Hippocampal formation (tissue), 2 donors: ENCODE results near the gene SLC2A14.
"Not testable (repeated sequence)": the region's sequence is repeated elsewhere in the genome, so short reads cannot be mapped to it uniquely, and the experiment has no call there.

Source experiments
- DNase-seq, 2 donors: peaks; one replicate each; lab custom pipeline; 2025; lab: John Stamatoyannopoulos, UW

SLC2A14 gene

DNA sequence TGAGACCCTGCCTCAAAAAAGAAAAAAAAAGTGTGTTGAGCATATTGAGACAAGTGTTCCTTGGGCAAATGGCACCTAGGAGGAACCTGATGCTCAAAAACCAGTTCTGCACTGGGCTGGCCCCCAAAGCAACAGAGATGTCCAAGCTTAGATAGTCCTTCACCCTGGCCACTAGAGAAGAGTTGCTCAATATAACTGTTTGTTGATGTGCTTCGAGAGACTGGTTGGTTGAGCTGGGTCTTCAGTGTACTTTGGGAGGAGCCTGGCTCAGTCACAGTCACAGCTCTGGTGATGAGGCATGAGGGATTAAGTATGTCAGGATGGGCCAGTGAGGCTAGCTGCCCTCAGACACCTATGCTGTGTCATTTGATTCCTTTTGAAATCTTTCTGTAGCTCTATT, 38.0 kb downstream of the SLC2A14 start:
- DNase-seq, result no peak

DNA sequence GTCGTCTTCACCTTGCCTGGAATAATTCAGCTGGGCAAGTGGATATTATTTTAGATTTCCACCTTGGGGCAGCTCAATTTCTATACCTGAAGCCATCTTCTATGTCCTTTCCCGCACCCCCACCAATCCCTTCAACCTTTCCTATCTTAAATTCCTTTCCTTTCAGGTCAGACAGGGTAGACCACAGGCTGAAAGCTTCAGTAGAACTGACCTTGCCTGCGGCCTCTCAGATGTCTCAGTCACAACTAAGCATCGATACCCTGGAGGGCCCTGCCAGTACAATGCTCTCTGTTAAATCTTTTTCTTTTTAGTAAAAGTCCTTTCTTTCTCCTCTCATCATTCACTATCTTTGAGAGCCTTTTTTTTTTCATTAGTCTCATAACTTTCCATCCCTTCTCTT, 38.9 kb downstream of the SLC2A14 start:
- no peak for DNase-seq

DNA sequence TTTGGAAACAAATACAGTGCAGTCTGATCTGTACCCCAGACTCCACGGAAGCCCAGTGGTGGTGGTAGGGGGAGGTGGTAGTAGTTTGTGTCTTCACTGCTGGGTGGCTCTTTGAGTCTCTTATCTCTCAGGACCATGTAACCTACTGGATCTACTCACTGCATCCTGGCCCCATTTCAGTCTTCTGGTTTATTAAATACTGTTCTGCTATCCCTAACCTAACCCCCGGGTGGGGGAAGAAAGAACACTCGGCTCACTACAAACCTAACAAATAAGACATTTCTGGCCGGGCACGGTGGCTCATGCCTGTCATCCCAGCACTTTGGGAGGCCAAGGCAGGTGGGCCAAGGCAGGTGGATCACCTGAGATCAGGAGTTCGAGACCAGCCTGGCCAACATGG, 39.5 kb downstream of the SLC2A14 start:
- not testable (repeated sequence) for DNase-seq

DNA sequence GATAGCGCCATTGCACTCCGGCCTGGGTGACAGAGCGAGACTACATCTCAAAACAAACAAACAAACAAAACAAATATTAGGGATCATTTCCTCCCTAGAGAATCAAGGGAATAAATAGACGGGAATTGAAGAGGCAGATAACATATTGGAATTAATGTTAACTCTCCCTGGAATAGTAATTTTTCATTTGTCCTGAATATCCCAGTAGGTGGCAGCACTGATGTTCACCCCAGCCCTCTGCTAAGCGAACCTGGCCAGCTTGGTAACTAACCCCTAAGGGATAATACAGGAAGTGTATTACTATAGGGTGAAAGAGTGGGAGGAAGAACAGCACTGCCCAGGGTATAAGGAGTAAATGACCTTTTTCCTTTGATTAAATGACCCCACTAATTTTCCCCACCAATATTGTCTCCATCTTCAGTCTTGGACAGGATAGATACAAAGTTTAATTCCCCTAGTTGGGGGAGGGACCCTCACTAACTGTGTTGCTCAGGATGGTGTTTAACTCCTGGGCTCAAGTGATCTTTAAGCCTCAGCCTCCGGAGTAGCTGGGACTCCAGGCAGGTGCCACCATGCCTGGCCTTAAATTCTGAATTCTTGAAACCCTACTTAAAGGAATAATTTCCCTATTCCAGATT, 40.5 kb downstream of the SLC2A14 start:
- peak in 1 of 2 donors; percentile 15 for DNase-seq

DNA sequence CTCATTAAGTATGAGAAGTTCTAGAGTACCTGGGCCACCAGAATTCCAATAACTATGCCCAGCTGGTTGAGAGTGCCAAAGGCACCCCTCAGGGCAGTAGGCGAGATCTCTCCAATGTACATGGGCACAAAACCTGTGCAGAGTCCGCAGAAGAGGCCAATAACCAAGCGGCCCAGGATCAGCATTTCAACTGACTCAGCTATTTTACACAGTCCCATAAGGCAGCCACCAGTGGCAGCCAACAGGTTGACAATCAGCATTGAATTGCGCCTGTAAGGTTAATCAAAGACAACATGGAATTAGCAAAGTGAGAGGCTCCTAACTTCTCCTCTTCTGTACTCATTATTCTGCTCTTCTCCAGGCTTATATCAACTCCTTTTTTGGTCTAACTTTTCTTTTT, 43.0 kb downstream of the SLC2A14 start:
- not testable (repeated sequence) for DNase-seq

DNA sequence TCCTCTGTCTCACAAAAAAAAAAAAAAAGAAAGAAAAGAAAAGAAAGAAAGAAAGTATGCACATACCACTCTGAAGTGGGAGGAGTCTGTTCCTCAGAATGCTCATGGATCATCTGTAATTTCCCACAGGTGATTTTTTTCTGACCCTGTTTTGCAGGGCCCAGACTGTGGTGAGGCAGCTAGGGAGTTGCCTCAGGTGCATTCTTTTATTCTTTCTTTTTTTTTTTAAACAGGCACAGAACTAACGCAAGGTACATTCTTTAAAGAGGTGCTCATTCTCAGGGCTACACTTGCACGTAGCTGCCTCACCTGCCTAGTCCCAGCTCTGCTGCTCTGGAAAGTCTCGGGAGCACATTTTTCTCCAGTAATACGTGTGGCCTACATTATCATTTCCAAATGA, 47.0 kb downstream of the SLC2A14 start:
- DNase-seq, result not testable (repeated sequence)

DNA sequence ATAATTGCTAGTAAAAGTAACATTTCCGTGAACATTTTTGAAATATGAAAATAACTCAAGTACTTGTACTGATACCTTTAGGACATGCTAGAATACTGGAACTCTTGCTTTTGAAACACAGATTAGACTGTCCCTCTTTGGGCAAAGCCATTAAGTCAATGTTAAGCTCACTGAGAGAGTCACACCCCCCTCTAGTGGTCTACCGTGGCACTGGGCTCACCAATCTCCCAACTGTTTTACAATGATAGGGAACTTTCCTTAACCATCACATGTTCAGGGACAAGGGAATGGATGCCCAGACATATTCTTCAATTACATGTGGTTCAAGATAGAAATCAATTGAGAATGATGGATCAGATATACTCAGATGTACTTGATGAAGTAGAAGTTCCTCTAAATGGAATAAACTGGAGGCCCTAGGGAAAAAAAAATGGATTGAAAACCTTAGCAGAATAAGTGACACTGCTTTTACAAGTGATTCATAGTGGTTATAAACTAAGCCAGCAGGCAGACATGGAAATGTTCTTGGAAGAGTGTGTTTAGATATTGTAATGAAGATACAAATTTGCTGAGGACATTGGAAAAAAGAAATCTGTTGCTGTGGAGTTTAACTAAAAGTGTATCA, 65.7 kb downstream of the SLC2A14 start:
- DNase-seq, result peak; percentile 14 to 23

DNA sequence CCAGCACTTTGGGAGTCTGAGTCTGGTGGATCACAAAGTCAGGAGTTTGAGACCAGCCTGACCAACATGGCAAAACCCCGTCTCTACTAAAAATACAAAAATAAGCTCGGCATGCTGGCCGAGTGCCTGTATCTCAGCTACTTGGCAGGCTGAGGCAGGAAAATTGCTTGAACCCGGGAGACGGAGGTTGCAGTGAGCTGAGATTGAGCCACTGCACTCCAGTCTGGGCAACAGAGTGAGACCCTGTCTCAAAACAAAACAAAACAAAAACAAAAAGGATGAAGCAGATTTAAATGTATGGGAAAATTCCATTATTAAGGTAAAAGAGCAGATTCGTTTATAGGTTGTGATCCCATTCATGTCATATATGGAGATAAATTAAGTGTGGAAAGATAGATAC, 66.4 kb downstream of the SLC2A14 start:
- not testable (repeated sequence) for DNase-seq

DNA sequence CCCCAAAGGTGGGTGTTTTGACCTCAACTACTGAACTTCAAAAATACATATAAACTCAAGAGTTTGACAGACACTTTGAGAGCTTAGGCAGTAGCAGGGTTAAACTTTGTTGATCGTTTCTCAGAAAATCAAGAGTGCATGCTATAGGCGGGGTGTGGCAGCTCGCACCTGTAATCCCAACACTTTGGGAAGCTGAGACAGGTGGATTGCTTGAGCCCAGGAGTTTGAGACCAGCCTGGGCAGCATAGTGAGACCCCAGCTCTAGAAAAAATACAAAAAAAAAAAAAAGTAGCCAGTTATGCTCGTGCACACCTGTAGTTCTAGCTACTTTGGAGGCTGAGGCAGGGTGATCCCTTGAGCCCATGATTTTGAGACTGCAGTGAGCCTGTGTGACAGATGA, 71.3 kb downstream of the SLC2A14 start:
- no peak for DNase-seq

DNA sequence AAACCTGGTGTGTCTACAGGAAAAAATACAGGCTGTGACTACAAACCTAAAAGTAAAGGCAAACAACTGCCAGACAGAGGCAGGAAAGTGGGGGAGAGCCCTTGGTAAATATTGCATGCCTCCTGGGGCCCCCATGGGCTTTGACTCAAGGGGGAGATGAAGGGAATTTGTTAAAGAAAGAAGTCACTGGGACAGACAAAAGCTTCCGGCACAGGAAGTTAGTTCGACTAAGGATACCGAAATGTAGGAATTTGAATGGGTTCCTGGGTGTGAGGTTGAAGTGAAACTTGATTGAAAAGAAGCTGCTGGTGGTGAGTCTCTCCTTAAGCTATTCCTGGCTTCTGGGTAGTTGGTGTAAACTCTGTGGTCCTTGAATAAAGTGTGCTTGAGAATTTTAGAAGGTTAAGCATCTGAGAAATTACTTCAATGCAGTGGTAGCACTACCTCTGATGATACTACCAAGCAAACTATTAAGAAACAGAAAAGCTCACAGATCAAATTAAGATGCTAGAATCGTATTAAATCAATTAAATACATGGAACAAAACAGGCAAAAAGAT, 73.9 kb downstream of the SLC2A14 start:
- DNase-seq, result not testable (repeated sequence)

DNA sequence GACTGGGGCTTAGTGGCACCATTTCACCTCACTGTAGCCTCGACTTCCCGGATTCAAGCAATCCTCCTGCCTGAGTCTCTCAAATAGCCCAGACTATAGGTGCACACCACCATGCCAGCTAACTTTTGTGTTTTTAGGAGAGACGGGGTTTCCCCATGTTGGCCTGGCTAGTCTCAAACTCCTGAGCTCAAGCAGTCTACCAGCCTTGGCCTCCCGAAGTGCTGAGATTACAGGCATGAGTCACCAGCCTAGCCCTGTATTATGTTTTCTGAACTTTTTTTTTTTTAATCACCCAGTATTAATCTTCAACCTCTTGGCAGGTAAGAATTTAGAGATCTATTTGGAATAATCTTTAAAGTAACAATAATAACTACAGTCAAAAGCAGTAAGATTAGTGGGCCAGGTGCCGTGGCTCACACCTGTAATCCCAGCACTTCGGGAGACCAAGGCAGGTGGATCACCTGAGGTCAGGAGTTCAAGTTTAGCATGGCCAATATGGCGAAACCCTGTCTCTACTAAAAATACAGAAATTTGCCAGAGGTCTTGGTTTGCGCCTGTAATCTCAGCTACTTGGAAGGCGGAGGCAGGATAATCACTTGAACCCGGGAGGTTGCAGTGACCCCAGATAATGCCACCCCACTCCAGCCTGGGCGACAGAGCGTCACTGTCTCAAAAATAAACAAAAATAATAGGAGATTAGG, 74.9 kb downstream of the SLC2A14 start:
- DNase-seq, result no peak

DNA sequence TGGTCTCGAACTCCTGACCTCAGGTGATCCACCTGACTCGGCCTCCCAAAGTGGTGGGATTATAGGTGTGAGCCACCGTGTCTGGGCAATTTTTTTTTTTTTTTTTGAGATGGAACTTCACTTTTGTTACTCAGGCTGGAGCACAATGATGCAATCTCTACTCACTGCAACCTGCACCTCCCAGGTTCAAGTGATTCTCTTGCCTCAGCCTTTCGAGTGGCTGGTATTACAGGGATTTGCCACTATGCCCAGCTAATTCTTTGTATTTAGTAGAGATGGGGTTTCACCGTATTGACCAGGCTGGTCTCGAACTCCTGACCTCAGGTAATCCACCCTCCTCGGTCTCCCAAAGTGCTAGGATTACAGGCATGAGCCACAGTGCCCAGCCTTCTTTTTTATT, 75.4 kb downstream of the SLC2A14 start:
- not testable (repeated sequence) for DNase-seq

DNA sequence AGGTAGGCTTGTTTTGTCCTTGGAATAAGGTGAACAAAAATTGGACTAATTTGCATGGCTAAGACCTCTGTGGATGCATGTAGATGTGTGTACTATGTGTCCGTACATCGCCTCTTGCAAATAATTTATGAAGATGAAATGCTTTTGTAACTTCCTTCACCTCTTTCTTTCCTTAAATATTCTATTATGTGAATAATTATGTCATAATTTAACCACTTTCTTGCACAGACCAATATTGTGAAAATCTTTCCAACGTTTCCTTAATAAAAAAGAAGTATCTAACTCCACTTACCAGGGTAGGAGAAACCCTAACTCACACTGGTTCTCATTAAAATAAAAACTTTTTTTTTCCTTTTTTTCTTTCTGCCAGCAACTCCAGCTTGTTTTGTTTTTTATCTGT, 79.5 kb downstream of the SLC2A14 start:
- DNase-seq, result no peak

DNA sequence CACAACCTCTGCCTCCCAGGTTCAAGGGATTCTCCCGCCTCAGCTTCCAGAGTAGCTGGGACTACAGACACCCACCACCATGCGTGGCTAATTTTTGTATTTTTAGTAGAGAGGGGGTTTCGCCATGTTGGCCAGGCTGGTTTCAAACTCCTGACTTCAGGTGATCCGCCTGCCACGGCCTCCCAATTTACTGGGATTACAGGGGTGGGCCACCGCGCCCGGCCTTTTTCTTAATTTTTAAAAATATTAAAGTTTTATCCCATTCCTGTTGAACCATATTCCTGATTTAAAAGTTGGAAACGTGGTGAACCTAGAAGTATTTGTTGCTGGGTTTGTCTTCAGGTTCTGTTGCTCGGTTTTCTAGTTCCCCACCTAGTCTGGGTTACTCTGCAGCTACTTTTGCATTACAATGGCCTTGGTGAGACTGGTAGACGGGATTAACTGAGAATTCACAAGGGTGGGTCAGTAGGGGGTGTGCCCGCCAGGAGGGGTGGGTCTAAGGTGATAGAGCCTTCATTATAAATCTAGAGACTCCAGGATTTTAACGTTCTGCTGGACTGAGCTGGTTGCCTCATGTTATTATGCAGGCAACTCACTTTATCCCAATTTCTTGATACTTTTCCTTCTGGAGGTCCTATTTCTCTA, 83.7 kb downstream of the SLC2A14 start, which contains the start of gene NANOG:
TSS of gene NANOG (plus strand) at position 519 of the 645 bp plus-strand sequence. CDS start 213 bp downstream, outside the sequence.
- not testable (repeated sequence) for DNase-seq

DNA sequence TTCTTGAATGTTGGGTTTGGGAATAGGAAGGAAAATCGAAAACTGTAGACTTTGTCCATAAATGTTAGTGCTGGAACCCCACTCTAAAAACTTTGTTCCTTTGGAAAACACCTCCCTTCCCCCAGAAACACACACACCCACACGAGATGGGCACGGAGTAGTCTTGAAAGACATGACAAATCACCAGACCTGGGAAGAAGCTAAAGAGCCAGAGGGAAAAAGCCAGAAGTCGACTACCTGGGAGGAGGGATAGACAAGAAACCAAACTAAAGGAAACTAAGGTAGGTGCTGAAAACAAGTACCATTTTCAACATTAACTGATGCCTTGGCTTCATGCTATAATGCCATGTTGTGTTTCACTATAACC, 84.4 kb downstream of the SLC2A14 start:
- DNase-seq, result no peak

DNA sequence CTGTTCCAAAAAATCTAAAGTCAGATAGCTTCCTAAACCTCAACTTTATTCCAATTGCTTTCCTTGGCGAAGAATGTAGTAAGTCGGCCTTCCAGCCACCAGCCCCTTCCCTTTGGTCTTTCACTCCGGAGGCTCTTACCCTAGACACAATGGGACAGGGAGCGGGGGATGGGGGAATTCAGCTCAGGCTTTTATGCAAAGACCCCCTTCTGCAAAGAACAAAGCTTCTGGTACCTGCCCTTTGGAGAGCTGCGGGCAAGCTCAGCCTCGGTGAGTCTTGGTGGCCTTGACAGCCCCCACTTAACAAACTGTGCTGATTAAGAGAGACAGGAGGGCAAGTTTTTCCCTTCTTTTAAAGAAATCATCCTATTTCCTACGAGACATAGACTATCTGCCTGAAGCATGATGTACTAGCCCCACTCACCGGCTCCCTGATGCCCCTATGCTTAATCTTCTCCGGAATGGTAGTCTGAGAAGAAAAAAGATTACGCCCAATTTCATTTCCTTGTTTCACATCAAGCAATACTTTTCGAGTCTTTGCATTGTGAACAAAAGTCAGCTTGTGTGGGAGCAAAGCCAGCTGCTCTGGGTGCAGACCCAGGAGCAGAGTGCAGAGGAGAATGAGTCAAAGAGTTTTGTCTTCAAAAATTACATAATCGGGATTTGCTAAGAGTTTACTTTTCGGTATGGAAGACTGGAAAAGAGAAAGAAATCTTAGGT, 85.0 kb downstream of the SLC2A14 start:
- no peak for DNase-seq

DNA sequence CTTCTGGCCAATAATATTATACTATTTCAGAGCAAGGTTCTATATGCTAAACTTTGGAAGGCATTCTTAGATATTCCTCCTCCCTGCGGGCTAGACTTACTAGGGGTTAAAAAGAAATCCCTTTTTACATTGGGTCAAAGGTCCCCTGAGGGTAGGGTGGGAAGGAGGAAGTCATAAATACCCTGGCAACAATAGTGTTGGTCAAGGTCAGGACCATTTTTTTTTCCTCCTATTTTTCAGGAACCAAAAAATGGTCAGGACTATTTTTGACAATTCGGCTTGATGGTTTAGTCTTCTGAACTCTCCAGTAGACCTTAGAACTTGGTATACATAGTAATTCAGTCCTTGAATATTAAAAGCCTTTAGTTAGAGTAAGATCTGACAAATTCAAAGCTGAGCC, 88.0 kb downstream of the SLC2A14 start:
- no peak for DNase-seq

DNA sequence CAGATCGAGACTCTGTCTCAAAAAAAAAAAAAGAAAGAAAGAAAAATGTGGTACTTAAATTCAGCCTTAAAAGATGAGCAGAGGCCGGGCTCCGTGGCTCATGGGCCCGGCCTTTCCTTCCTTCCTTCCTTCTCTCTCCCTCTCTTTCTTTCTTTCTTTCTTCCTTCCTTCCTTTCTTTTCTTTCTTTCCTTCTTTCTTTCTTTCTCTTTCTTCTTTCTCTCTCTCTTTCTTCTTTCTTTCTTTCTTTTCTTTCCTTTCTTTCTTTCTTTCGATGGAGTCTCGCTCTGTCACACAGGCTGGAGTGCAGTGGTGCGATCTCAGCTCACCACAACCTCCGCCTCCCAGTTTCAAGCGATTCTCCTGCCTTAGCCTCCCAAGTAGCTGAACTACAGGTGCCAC, 89.3 kb downstream of the SLC2A14 start:
- not testable (repeated sequence) for DNase-seq

DNA sequence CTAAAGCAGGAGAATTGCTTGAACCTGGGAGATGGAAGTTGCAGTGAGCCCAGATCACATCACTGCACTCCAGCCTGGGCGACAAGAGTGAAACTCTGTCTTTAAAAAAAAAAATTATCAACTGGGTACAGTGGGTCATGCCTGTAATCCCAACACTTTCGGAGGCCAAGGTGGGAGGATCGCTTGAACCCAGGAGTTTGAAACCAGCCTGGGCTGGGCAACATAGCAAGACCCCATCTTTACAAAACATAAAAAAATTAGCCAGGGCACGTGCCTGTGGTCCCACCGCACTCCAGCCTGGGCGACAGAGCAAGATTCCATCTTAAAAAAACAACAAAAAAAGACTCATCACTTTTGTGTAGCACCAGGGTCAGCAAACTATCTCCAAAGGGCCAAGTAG, 90.7 kb downstream of the SLC2A14 start:
- DNase-seq, result no peak

DNA sequence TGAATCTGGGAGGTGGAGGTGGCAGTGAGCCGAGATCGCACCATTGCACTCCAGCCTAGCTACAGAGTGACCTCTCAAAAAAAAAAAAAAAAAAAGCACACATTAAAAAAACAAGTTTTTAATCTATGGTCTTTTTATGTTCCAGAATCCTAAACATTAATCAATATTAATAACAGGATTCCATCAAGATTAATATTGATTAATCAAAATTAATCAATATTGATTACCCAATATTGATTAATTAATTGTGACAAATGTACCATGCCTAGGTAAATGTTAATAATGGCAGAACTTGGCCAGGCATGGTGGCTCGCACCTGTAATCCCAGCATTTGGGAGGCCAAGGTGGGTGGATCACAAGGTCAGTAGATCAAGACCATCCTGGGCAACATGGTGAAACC, 91.4 kb downstream of the SLC2A14 start:
- DNase-seq, result no peak

DNA sequence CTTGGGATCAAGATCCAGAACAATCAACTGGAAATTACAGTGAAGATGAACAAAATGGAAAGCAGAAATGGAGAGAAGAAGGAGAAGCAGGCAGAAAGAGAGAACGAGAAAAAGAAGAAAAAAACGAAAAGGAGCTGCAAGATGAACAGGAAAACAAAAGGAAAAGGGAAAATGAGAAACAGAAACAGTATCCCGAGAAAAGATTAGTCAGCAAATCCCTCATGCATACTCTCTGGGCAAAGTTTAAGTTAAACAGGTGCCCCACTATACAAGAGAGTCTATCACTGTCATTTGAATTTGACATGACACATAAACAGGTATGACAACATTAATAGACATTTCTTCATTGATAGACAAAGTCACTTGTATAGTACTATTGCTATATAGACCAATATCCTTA, 102.7 kb downstream of the SLC2A14 start:
- no peak for DNase-seq
